Astrocyte of the cerebellum (primary cell): ENCODE data around the gene RNLS.

ENCODE experiments used
- DNase-seq: peaks from one replicate; pipeline ENCODE4 v3.0.0-alpha.2; 2011; ENCODE audit warnings: low read depth
- H3K4me3 ChIP-seq: 2 replicates; pipeline ENCODE4 v1.5.1; 2011; ENCODE audit warnings: mild to moderate bottlenecking, low read depth, low read length, moderate library complexity
- in situ Hi-C: cut with HindIII; loops from 2 replicates; pipeline ENCODE4 v1.10.0; 2017; ENCODE audit warnings: low sequenced_read_pairs
- TF ChIP-seq, protein P1 (sequence below): IDR thresholded peaks from 2 replicates; pipeline ENCODE4 v1.5.1; 2012; ENCODE audit warnings: low read length, low read depth, moderate library complexity, mild to moderate bottlenecking; ENCODE audit errors: missing control alignments

RNLS gene

DNA sequence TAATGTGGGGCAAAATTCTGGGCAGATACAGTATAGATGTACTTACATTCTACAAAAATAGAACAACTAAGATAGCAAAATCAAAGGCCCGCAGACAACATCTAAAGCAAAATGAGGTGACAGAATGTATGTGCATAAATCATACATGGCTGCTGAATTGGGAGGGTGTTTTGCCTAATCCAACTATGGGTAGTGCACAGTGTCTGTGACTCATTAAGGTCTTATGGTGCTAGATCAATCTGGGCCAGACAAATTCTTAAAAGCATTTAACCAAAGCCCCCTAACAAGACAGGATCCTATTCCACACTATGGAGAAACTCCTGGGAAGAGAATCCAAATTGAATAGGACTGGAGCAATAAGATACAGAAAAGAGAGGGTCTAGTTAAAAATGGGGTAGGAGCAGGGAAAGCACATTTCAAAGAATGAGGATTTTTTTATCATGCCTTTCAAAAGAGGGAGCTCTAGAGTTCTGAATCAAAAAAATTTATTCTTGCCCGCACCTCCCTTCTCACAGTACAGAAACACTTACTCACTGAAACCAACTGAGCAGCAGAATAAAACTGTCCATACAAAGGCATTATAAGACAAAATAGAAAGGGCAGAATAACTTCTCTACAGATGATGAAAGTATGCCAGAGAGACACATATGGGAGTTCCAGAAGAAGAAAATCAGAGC lies 181.3 kb downstream of the RNLS start:
- in situ Hi-C loops: loop anchor here (25.0 kb wide), 1 partner anchor 540 kb away; the partner anchor contains the start of genes KLLN and PTEN

DNA sequence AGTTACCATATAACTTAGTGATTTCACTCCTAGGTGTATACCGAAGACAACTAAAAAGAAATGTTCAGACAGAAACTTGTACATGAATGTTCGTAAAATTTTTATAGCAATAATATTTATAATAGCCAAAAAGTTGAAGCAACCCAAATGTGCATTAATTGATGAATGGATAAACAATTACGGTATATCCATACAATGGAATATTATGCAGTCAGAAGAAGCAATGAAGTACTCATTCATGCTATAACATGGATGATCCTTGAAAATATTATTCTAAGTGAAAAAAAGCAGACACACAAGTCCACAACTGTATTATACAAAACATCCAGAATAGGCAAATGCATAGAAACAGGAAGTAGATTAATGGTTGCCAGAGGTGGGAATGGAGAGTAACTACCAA lies 183.9 kb downstream of the RNLS start:
- TF ChIP-seq, protein P1, sequence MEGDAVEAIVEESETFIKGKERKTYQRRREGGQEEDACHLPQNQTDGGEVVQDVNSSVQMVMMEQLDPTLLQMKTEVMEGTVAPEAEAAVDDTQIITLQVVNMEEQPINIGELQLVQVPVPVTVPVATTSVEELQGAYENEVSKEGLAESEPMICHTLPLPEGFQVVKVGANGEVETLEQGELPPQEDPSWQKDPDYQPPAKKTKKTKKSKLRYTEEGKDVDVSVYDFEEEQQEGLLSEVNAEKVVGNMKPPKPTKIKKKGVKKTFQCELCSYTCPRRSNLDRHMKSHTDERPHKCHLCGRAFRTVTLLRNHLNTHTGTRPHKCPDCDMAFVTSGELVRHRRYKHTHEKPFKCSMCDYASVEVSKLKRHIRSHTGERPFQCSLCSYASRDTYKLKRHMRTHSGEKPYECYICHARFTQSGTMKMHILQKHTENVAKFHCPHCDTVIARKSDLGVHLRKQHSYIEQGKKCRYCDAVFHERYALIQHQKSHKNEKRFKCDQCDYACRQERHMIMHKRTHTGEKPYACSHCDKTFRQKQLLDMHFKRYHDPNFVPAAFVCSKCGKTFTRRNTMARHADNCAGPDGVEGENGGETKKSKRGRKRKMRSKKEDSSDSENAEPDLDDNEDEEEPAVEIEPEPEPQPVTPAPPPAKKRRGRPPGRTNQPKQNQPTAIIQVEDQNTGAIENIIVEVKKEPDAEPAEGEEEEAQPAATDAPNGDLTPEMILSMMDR: no peak
- in situ Hi-C loops: no loop called here

More for the DNA sequence above, 181.3 kb downstream of the RNLS start:
- TF ChIP-seq, protein P1: peak; percentile 18
- H3K4me3 ChIP-seq: no peak overlapping the region
- DNase-seq: no peak

DNA sequence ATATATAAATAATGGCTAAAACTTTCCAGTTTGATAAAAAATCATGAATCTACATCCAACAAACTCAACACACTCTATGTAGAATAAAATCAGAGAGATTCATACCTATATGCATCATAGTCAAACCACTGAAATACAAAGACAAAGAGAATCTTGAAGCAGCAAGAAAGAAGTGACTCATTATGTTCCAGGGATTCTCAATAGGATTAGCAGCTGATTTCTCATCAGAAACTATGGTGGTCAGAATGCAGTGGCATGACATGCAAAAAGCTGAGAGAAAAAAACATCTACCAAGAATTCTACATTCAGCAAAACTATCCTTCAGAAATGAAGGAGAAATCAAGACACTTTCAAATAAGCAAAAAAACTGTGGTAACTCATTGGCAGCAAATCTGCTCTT lies 187.4 kb downstream of the RNLS start:
- no peak overlapping the region for H3K4me3 ChIP-seq
- no peak for DNase-seq
- in situ Hi-C loops: no loop called here
- TF ChIP-seq, protein P1: no peak

More for the DNA sequence above, 183.9 kb downstream of the RNLS start:
- no peak for DNase-seq
- H3K4me3 ChIP-seq: no peak overlapping the region

DNA sequence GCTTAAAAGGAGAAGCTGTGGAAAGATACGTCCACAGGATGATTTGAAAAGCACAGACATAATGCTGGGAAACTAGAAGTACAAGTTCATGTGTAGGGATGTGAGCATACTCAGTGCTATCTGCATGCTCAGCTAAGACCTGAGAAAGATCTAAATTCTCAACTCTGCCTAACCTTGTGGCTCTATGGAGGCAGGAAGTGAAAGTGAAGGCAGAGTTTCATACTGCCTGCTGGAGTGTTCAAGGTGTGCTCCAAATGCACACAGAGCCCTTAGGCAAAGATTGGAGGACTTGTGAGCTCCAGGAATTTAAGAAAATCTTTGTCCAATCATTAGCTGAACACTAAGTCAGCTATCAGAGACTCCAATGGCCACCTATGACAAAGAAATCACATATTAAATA lies 190.9 kb downstream of the RNLS start:
- TF ChIP-seq, protein P1: no peak
- no peak for DNase-seq
- no peak overlapping the region for H3K4me3 ChIP-seq
- in situ Hi-C loops: no loop called here

DNA sequence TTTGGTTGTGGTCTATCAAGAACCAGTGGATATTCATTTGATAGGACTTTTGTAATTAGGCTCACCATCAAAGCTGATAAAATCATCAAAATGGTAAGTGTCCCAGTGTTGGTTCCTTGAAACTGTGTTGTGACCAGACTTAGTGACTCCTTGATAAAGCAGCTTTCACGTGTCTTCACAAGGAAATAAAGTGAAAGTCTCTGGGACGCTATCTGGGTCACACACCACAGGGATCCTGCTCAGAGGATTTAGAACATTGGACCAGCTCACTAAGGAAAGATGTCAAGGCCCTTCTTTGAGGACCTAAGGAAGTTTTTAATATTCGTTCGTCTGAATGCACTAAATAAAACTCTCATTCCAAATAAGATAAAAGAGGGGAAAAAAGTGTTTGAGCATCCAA lies 193.1 kb downstream of the RNLS start:
- no peak for DNase-seq
- H3K4me3 ChIP-seq: no peak overlapping the region
- TF ChIP-seq, protein P1: no peak
- in situ Hi-C loops: no loop called here

DNA sequence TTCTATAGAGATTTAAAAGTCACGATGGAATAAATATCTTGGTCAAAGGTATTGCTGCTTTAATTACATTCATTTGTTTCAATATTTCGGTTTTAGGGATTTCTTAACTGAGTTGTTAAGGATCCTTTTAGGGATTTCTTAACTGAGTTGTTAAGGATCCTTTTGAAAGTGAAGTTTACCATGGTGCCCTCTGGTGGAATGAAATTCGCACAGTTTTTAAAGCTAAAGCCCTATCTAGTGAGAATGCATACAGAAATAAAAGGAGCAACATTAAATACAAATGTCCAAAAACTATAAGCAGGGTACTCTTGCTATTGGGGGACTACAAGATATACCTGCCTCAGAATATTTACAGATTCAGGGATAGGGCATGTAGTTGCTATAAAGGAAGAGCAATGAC lies 193.7 kb downstream of the RNLS start:
- no peak overlapping the region for H3K4me3 ChIP-seq
- in situ Hi-C loops: no loop called here
- TF ChIP-seq, protein P1: peak; percentile 58
- peak; percentile 60 for DNase-seq
